Stomach smooth muscle (tissue), 2 donors: Measurements from ENCODE around the gene TIGD6.

Source experiments
- H3K27ac ChIP-seq: one replicate; pipeline ENCODE4 v1.7.0; 2013; ENCODE audit warnings: mild to moderate bottlenecking, low read length, inconsistent platforms
- H3K27me3 ChIP-seq, 2 donors: one replicate each; pipeline ENCODE4 v1.7.0; 2013; ENCODE audit warnings: low read length in 2 of 2; ENCODE audit not compliant: insufficient read depth in 2 of 2, control insufficient read depth in 1 of 2
- H3K36me3 ChIP-seq, 2 donors: one replicate each; pipeline ENCODE4 v1.7.0; 2013; ENCODE audit warnings: low read length in 2 of 2; ENCODE audit not compliant: control insufficient read depth in 2 of 2, insufficient read depth in 2 of 2
- H3K4me1 ChIP-seq: one replicate; pipeline ENCODE4 v1.7.0; 2013; ENCODE audit warnings: low read length; ENCODE audit not compliant: control insufficient read depth, insufficient read depth
- H3K4me3 ChIP-seq, 2 donors: one replicate each; pipeline ENCODE4 v1.7.0; 2013; ENCODE audit warnings: low read length in 2 of 2
- H3K9ac ChIP-seq, 2 donors: one replicate each; pipeline ENCODE4 v1.7.0; 2013; ENCODE audit warnings: low read length in 2 of 2, mild to moderate bottlenecking in 1 of 2
- H3K9me3 ChIP-seq, 2 donors: one replicate each; pipeline ENCODE4 v1.7.0; 2013; ENCODE audit warnings: low read length in 2 of 2; ENCODE audit not compliant: control insufficient read depth in 2 of 2
- donor health status: healthy.
- donor health status: Pancreatic carcinoma.

The TIGD6 gene

DNA sequence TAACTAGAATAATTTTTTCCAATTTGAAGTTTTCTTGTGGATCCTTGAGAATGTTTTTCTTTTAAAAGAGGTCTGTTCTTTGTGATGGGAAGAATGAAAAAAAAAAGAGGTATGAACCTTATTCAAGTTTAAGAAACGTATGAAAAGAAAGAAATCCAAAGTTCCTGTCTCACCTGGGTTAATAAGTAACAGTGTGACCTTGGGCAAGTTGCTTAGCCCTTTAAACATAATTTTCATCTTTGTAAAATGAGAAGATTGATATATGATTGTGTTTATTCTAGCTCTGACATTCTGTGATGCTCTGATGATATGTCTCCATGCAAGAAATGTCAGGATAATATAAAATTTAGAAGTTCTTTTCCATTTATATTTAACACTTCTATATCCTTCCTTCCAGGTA lies 20.6 kb downstream of the TIGD6 start:
- no peaks in the 10 kb centered on the region for H3K9me3 ChIP-seq

DNA sequence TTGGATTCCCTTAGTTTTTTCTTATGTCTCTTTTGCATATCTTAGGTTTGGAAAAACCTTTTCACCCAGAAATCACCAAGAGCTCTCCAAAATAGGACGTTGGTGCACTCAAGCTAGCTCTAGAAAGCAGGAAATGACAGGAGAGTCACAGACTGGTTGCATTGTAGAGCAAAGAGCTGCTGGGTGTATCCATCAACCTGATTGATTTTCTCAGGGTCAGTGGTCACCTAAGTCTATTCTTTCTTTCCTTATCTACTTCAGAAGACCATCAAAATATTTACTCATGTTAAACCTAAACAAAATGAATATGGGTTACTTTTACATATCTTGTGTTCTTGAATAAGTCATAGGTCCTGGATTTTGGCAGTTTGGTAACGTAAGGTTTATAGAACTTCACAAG lies 25.0 kb downstream of the TIGD6 start:
- no peaks in the 10 kb centered on the region for H3K27me3 ChIP-seq
- H3K9ac ChIP-seq, result no peak overlapping the region
- H3K4me1 ChIP-seq, result no peaks in the 10 kb centered on the region
- no peak overlapping the region for H3K4me3 ChIP-seq
- H3K27ac ChIP-seq, result no peak overlapping the region
- H3K9me3 ChIP-seq, result no peaks in the 10 kb centered on the region
- H3K36me3 ChIP-seq, result peaks cover 9 to 10% of the 10 kb centered on the region in 2 donors

More for the DNA sequence above, 20.6 kb downstream of the TIGD6 start:
- Histone ChIP-seq H3K27me3 (no peaks in the 10 kb centered on the region), H3K27ac (no peak overlapping the region), H3K4me3 (no peak overlapping the region), H3K36me3 (peaks cover 11 to 12% of the 10 kb centered on the region in 2 donors), H3K4me1 (peaks cover 3% of the 10 kb centered on the region), H3K9ac (no peak overlapping the region)

DNA sequence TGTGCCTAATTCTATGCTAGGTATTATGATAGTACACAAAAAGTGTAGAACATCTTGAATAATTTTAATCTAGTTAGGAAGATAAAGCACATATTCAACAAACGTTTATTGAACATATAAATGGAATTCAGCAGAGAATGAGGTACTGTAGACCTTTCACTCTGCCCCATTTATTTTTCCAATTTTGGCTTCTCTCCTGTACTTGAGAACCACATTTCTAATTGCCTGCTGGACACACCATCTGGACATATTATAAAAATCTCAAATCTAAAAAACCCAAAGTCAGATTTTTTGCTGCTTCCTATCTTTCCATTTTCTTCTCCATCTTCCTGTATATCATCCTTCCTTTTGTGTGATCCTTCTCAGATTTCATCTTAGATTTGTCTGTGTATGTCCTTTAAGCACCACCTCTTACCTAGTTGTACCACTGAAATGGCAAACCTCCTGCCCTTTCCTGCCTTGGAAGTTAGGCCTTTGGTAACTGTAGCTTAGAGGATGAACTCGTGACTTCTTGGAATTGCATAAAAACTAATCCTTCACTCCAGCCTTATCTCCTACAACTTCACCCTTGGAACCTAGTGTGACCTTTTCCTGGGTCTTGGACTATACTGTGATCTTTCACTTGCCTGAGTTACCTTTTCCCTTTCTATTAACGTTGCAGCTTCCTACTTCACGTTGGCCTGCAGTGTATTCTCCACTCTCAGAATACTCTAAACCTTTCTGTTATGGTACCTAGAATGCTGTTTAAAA lies 31.1 kb downstream of the TIGD6 start:
- no peaks in the 10 kb centered on the region for H3K27me3 ChIP-seq
- H3K36me3 ChIP-seq, result no peaks in the 10 kb centered on the region
- H3K4me3 ChIP-seq, result no peak overlapping the region
- no peak overlapping the region for H3K27ac ChIP-seq
- H3K9me3 ChIP-seq, result no peaks in the 10 kb centered on the region
- no peak overlapping the region for H3K9ac ChIP-seq
- no peaks in the 10 kb centered on the region for H3K4me1 ChIP-seq

DNA sequence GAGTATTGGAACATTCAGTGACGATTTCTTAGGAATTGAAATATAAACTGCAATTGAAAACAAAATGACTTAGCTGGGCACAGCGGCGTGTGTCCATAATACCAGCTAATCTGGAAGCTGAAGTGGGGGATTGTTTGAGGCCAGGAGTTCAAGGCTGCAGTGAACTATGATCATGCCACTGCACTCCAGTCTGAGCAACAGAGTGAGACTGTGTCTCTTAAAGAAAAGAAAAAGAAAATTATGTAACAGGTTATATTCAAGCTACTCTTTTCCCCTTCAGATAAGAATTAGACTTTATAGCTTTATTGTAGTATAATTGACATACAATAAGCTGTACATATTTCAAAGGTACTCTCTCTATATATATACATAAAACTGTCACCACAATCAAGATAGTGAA lies 33.5 kb downstream of the TIGD6 start:
- Histone ChIP-seq H3K4me1 (no peaks in the 10 kb centered on the region), H3K27ac (no peak overlapping the region), H3K9ac (no peak overlapping the region), H3K36me3 (no peaks in the 10 kb centered on the region), H3K27me3 (no peaks in the 10 kb centered on the region), H3K9me3 (no peaks in the 10 kb centered on the region), H3K4me3 (no peak overlapping the region)

DNA sequence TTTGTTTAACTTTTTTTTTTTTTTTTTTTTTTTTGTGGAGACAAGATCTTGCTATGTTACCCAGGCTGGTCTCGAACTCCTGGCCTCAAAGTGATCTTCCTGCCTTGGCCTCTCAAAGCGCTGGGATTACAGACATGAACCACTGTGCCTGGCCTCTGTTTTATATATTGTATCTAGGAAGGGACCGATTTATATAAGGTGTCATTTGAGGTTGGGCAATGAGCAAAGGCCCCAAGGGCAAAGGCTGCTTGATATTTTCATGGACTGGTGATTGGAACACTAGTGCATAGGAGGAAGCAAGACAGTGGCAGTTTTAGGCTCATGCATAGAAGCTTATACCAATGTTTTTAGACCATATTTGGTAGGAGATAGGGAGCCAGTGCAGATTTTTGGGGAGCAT lies 36.7 kb downstream of the TIGD6 start:
- Histone ChIP-seq H3K9ac (no peak overlapping the region), H3K27me3 (no peaks in the 10 kb centered on the region), H3K36me3 (no peaks in the 10 kb centered on the region), H3K9me3 (no peaks in the 10 kb centered on the region), H3K4me1 (peaks cover 15% of the 10 kb centered on the region), H3K27ac (no peak overlapping the region), H3K4me3 (no peak overlapping the region)

DNA sequence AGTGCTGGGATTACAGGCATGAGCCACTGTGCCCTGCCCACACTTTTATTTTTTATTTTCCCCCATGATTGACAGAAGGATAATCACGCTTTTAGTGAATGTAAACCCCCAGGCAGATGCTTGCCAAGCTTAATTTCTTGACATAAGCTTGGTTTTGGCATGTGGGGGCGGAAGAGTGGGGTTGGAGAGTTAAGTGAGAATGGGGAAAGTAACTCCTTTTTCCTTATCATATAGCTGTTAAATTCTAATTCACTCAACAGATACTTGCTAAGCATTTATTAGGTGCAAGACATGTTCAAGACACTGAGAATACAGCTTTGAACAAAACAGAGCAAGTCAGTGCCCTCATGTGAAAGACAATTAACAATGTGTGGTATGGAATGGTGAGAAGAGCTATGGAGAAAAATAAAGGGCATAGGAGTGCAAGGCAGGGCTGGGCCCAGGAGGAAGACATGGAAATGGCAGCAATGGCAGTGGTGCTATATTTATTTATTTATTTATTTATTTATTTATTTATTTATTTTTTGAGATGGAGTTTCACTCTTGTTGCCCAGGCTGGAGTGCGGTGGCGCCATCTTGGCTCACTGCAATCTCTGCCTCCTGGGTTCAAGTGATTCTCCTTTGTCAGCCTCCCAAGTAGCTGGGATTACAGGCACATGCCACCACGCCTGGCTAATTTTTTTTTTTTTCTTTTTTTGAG lies 37.7 kb downstream of the TIGD6 start:
- no peaks in the 10 kb centered on the region for H3K36me3 ChIP-seq
- H3K27ac ChIP-seq, result no peak overlapping the region
- no peak overlapping the region for H3K4me3 ChIP-seq

DNA sequence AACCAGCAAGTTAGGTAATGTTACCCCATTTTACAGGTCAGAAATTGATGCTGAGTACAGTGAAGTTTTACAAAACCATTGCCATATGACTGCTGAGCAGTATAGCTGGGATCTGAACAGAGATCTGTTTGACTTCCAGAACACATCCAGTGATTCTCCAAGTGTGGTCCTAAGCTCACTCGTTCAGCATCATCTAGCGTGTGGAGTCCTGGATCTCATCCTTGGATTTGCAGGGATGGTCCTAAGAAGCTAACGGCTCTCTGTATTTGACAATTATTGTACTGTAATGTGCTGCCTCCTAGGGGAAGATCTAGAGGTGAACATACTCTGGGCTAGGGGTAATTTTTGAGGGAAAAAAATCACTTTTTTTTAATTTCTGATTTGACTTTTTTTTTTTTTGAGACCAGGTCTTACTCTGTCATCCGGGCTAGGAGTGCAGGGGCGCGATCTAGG lies 38.5 kb downstream of the TIGD6 start:
- H3K9ac ChIP-seq, result no peak overlapping the region

More for the DNA sequence above, 37.7 kb downstream of the TIGD6 start:
- Histone ChIP-seq H3K9ac (no peak overlapping the region), H3K9me3 (no peaks in the 10 kb centered on the region), H3K4me1 (peaks cover 15% of the 10 kb centered on the region), H3K27me3 (no peaks in the 10 kb centered on the region)

DNA sequence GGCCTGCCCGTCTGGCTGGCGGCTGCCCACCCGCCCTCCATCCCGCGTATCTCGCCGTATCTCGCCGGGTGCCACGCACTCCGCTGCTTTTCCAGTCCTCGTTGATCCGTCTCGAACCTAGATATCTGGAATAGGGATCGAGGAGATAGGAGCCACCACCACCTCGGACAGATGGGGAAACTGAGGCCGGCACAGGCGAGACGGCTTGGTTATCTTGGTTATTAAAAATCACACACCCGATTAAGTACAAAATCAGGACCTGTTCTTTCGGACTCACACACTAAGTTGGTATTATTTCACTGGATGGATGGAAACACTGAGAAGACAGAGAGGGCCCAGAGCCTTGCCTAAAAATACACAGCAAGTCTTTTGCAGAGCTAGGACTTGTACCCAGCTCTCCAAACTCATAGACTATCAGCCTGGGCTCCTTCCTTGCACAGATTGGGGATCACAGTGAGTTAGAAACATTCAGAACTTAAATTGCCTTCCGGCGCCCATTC lies 39.2 kb downstream of the TIGD6 start:
- Histone ChIP-seq H3K36me3 (no peaks in the 10 kb centered on the region), H3K4me3 (peak overlapping the region; percentile 76 to 88), H3K9me3 (no peaks in the 10 kb centered on the region), H3K4me1 (peaks cover 15% of the 10 kb centered on the region), H3K9ac (peak overlapping the region; percentile 75 to 86), H3K27ac (peak overlapping the region; percentile 92), H3K27me3 (no peaks in the 10 kb centered on the region)

More for the DNA sequence above, 38.5 kb downstream of the TIGD6 start:
- Histone ChIP-seq H3K4me1 (peaks cover 15% of the 10 kb centered on the region), H3K36me3 (no peaks in the 10 kb centered on the region), H3K27me3 (no peaks in the 10 kb centered on the region), H3K9me3 (no peaks in the 10 kb centered on the region), H3K4me3 (no peak overlapping the region), H3K27ac (no peak overlapping the region)

DNA sequence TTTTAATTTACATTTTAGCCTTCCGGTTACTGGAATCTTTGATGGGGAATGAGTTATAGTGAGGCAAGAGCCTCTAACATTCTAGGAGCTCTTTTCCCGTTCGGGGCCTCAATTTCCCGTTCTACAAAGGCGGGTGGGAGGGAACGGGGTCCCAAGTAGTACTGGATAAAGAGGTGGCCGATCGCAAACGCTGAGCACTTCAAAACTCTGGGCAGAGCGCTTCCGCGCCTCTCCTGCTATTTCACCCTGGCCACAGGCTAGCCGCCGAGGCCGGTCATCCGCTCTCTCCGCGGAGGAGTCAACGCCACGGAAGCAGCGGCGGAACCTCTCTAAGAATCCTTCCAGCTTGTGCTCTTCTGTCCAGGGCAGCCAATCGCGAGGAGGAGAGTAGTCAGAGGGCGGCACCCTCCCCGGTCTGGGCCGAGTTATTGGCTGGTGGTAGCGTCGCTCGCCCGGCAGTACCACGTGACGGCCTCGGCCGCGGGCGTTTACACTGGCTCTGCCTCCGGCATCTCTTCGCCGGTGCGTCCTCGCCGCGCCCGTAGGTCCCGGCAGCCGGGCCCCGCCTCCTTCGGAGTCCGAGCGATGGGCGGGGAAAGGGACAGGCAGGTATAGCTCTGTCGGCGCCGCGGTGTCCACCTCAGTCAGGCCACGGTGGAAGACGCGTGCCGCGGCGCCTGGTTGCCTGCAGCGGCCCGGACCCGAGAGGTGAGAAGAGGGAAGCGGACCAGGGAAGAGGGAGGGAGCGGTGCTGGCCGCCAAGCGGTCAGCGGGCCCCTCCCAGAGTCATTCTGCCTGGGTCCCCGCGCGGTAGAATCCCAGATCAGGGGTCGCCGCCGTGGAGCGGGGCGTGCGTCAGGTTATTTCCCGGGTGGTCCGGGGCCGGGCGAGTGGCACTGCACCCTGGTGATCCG lies 39.9 kb downstream of the TIGD6 start, which contains the start of gene SLC26A2:
SLC26A2 (plus strand) TSS at position 487 of the 914 bp plus-strand sequence. CDS start 16,895 bp downstream, outside the sequence.
- Histone ChIP-seq H3K27me3 (no peaks in the 10 kb centered on the region), H3K9ac (peak within 1 kb of the TSS; percentile 81 to 86), H3K4me3 (peak within 1 kb of the TSS; percentile 76 to 88), H3K27ac (peak within 1 kb of the TSS; percentile 92), H3K4me1 (peaks cover 15% of the 10 kb centered on the region), H3K9me3 (no peaks in the 10 kb centered on the region), H3K36me3 (no peaks in the 10 kb centered on the region)
